HS-5 (cell line): ENCODE data around the gene NUB1.

Source experiments
- DNase-seq: peaks from one replicate; pipeline ENCODE4 v3.0.0-alpha.2; 2012; ENCODE audit warnings: low read depth

The NUB1 gene

GRCh38 chr7:151314401-151314800 is 27.2 kb upstream of the NUB1 start:
- no peak for DNase-seq

- no peak for DNase-seq
Measured at GRCh38 chr7:151315038-151315655, 26.5 kb upstream of the NUB1 start.

- no peak for DNase-seq
Measured at GRCh38 chr7:151316896-151317295, 24.7 kb upstream of the NUB1 start.

GRCh38 chr7:151317936-151318335 is 23.7 kb upstream of the NUB1 start:
- no peak for DNase-seq

- no peak for DNase-seq
Measured at GRCh38 chr7:151319189-151319588, 22.4 kb upstream of the NUB1 start.

- no peak for DNase-seq
Measured at GRCh38 chr7:151320263-151320845, 21.3 kb upstream of the NUB1 start.

GRCh38 chr7:151321341-151321740 is 20.3 kb upstream of the NUB1 start:
- DNase-seq = no peak

- DNase-seq = no peak
Measured at GRCh38 chr7:151322906-151323305, 18.7 kb upstream of the NUB1 start.

GRCh38 chr7:151327022-151327421 is 14.6 kb upstream of the NUB1 start:
- DNase-seq = no peak

GRCh38 chr7:151327659-151328058 is 14.0 kb upstream of the NUB1 start:
- DNase-seq = no peak

- DNase-seq = no peak
Measured at GRCh38 chr7:151330181-151330580, 11.4 kb upstream of the NUB1 start.

GRCh38 chr7:151330661-151331060 is 11.0 kb upstream of the NUB1 start:
- DNase-seq = no peak

- no peak for DNase-seq
Measured at GRCh38 chr7:151334628-151335027, 7.0 kb upstream of the NUB1 start.

- no peak for DNase-seq
Measured at GRCh38 chr7:151336027-151336708, 5.4 kb upstream of the NUB1 start.

GRCh38 chr7:151337346-151337745 is 4.3 kb upstream of the NUB1 start:
- DNase-seq = no peak

GRCh38 chr7:151338809-151339208 is 2.8 kb upstream of the NUB1 start:
- no peak for DNase-seq

GRCh38 chr7:151339651-151340382 is 1.8 kb upstream of the NUB1 start:
- DNase-seq = no peak

- DNase-seq = no peak
Measured at GRCh38 chr7:151340794-151341356, 737 bp upstream of the NUB1 start.

- DNase-seq = no peak
Measured at GRCh38 chr7:151342102-151342646, 562 bp downstream of the NUB1 start.

GRCh38 chr7:151342811-151343210 is 1.2 kb downstream of the NUB1 start:
- DNase-seq = no peak

- DNase-seq = no peak
Measured at GRCh38 chr7:151343516-151343915, 1.9 kb downstream of the NUB1 start.
